ENCODE measurements around the gene STOX2. TPM values are rescaled to one million over a fixed set of nuclear protein-coding genes. Genes with fewer than 3 reads are reported as not detected.

Gene STOX2
- total RNA-seq, 1 donor from 2014 or later: 0.19 TPM

GRCh38 chr4:183996868-183997267 lies 91.8 kb downstream of the STOX2 start:
- Mint-ChIP-seq H3K27me3 (ENCODE audit: unreplicated experiment) (peaks cover 2% of the 10 kb centered on the region), H3K27ac (ENCODE audit: unreplicated experiment) (no peak overlapping the region), H3K4me3 (ENCODE audit: unreplicated experiment) (no peak overlapping the region), H3K36me3 (ENCODE audit: unreplicated experiment) (no peaks in the 10 kb centered on the region), H3K4me1 (ENCODE audit: unreplicated experiment) (no peaks in the 10 kb centered on the region), H3K9me3 (ENCODE audit: unreplicated experiment) (no peaks in the 10 kb centered on the region)
- DNase-seq (ENCODE audit: extremely low spot score, unreplicated experiment): no peak
- TF ChIP-seq, protein P1, sequence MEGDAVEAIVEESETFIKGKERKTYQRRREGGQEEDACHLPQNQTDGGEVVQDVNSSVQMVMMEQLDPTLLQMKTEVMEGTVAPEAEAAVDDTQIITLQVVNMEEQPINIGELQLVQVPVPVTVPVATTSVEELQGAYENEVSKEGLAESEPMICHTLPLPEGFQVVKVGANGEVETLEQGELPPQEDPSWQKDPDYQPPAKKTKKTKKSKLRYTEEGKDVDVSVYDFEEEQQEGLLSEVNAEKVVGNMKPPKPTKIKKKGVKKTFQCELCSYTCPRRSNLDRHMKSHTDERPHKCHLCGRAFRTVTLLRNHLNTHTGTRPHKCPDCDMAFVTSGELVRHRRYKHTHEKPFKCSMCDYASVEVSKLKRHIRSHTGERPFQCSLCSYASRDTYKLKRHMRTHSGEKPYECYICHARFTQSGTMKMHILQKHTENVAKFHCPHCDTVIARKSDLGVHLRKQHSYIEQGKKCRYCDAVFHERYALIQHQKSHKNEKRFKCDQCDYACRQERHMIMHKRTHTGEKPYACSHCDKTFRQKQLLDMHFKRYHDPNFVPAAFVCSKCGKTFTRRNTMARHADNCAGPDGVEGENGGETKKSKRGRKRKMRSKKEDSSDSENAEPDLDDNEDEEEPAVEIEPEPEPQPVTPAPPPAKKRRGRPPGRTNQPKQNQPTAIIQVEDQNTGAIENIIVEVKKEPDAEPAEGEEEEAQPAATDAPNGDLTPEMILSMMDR (IDR thresholded peaks at IDR 0.05): no peak

GRCh38 chr4:183999435-183999834 lies 94.3 kb downstream of the STOX2 start:
- TF ChIP-seq, protein P1 (IDR thresholded peaks at IDR 0.05): no peak
- no peaks in the 10 kb centered on the region for H3K36me3 Mint-ChIP-seq (ENCODE audit: unreplicated experiment)
- H3K9me3 Mint-ChIP-seq (ENCODE audit: unreplicated experiment): no peaks in the 10 kb centered on the region
- no peaks in the 10 kb centered on the region for H3K4me1 Mint-ChIP-seq (ENCODE audit: unreplicated experiment)
- H3K27me3 Mint-ChIP-seq (ENCODE audit: unreplicated experiment): peaks cover 2% of the 10 kb centered on the region
- no peak for DNase-seq (ENCODE audit: extremely low spot score, unreplicated experiment)
- no peak overlapping the region for H3K27ac Mint-ChIP-seq (ENCODE audit: unreplicated experiment)
- H3K4me3 Mint-ChIP-seq (ENCODE audit: unreplicated experiment): no peak overlapping the region

DNA sequence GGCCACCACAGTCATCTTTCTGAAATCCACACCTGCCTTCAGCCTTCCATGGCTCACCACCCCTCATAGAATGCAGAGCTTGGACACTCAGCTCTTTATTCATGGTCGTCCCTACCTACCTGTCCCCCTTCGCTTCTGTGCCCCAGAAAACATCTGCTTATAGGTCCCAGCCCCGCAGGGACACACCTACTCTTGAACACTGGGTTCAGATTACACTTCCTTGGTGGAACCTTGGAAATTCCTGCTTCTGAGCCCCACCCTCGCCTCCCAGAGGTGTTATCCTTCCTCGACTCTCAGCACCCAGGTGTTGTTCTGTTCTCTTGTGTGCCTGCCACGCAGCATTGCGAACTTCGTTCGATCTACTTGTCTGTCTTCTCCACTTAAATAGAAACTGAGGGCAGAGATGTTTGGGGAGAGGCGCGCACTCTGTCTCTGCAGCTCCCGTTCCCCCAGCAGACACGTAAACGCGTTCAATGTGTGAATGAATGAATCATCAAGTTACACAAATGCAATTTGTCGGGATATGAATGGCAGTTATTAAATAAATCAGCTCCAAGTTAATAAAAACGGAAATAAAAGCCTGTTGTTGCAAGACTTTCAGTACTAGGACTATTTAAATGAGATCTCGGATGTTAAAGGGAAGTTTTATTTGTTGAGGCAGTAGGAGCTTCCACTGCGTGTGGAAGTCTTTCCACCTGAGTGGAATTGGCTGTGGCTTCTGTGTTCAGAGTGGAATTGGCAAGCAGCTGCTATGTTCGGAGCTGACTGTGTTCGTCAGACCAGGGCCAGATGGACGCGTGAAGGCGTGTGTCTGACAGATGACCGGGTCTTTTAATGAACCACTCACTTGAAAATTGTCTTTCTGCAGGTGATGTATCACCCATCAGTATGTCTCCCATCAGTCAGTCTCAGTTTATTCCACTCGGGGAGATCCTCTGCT lies 95.6 kb downstream of the STOX2 start:
- DNase-seq (ENCODE audit: extremely low spot score, unreplicated experiment): no peak
- TF ChIP-seq, protein P1 (IDR thresholded peaks at IDR 0.05): no peak
- H3K27me3 Mint-ChIP-seq (ENCODE audit: unreplicated experiment): no peaks in the 10 kb centered on the region
- no peak overlapping the region for H3K27ac Mint-ChIP-seq (ENCODE audit: unreplicated experiment)
- H3K4me1 Mint-ChIP-seq (ENCODE audit: unreplicated experiment): no peaks in the 10 kb centered on the region
- H3K4me3 Mint-ChIP-seq (ENCODE audit: unreplicated experiment): no peak overlapping the region
- H3K36me3 Mint-ChIP-seq (ENCODE audit: unreplicated experiment): no peaks in the 10 kb centered on the region
- no peaks in the 10 kb centered on the region for H3K9me3 Mint-ChIP-seq (ENCODE audit: unreplicated experiment)

GRCh38 chr4:184003433-184003832 lies 98.3 kb downstream of the STOX2 start:
- TF ChIP-seq, protein P1 (IDR thresholded peaks at IDR 0.05): no peak
- Mint-ChIP-seq H3K27me3 (ENCODE audit: unreplicated experiment) (no peaks in the 10 kb centered on the region), H3K27ac (ENCODE audit: unreplicated experiment) (no peak overlapping the region), H3K4me1 (ENCODE audit: unreplicated experiment) (no peaks in the 10 kb centered on the region), H3K4me3 (ENCODE audit: unreplicated experiment) (no peak overlapping the region), H3K9me3 (ENCODE audit: unreplicated experiment) (peaks cover 5% of the 10 kb centered on the region), H3K36me3 (ENCODE audit: unreplicated experiment) (no peaks in the 10 kb centered on the region)
- no peak for DNase-seq (ENCODE audit: extremely low spot score, unreplicated experiment)

DNA sequence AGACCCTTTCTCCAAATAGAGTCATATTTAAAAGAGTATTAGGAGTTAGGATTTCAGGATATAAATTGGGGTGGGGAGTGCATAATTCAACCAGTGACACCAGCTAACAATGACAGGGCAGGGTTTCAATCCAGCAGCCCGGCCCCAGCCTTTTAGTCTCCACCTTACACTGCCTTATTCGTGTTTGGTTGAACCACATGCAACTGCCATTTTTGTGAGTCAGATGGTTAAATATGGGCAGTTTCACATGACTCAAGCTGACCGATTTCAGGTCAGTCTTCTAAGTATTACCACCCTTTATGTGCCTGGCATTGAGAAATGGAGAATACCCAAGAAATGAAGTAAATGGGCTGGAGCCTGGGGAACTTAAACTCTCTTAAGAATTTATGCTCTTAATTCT lies 102.8 kb downstream of the STOX2 start:
- Mint-ChIP-seq H3K9me3 (ENCODE audit: unreplicated experiment) (peaks cover 5% of the 10 kb centered on the region), H3K4me3 (ENCODE audit: unreplicated experiment) (no peak overlapping the region), H3K4me1 (ENCODE audit: unreplicated experiment) (no peaks in the 10 kb centered on the region), H3K27me3 (ENCODE audit: unreplicated experiment) (no peaks in the 10 kb centered on the region), H3K36me3 (ENCODE audit: unreplicated experiment) (no peaks in the 10 kb centered on the region), H3K27ac (ENCODE audit: unreplicated experiment) (no peak overlapping the region)
- DNase-seq (ENCODE audit: extremely low spot score, unreplicated experiment): peak; percentile 30
- TF ChIP-seq, protein P1 (IDR thresholded peaks at IDR 0.05): no peak
